Liver (tissue), 3 donors: ENCODE measurements around the gene TMEM191B.
"Not testable (repeated sequence)": the region's sequence is repeated elsewhere in the genome, so short reads cannot be mapped to it uniquely, and the experiment has no call there.

Experiments
- CTCF ChIP-seq: fragments of 150-350 bp; IDR thresholded peaks from 2 replicates; pipeline ENCODE4 v1.5.1; 2017; ENCODE audit warnings: improper control_type of control experiment, low read depth, low read length; ENCODE audit not compliant: missing input control
- EGR1 ChIP-seq, 2 donors: IDR thresholded peaks; 2 replicates each; pipeline ENCODE4 v1.6.1; 2016 to 2018; ENCODE audit warnings: antibody characterized with exemption in 2 of 2, low read depth in 2 of 2
- TAF1 ChIP-seq: conservative IDR thresholded peaks from 2 replicates; pipeline ENCODE4 v1.6.1; 2016; ENCODE audit warnings: antibody characterized with exemption, mild to moderate bottlenecking
- YY1 ChIP-seq: IDR thresholded peaks from 2 replicates; pipeline ENCODE4 v1.6.1; 2016; ENCODE audit warnings: antibody characterized with exemption, mild to moderate bottlenecking
- donor health status: healthy.
- donor health status: healthy.

- not testable (repeated sequence) for TF ChIP-seq CTCF; YY1; TAF1; EGR1 (IDR thresholded peaks at IDR 0.05; ENCODE audit: low read depth in 2 of 2)
Observed at GRCh38 chr22:18523328-18523727, 4.3 kb upstream of the TMEM191B start.
